HG03439 (cell line): ENCODE data around the gene HEXIM1.

Source experiments
- ATAC-seq: cut with Tn5 transposase; IDR thresholded peaks from one replicate; pipeline ENCODE4 v1.9.1; 2021; ENCODE audit warnings: mild to moderate bottlenecking, moderate library complexity; ENCODE audit not compliant: unreplicated experiment

The HEXIM1 gene

GRCh38 chr17:45145035-45145389 is 3.3 kb upstream of the HEXIM1 start:
- ATAC-seq, result no peak

- no peak for ATAC-seq
These were observed 2.1 kb upstream of the HEXIM1 start for GRCh38 chr17:45146166-45146565.

- no peak for ATAC-seq
These were observed 1.7 kb upstream of the HEXIM1 start for GRCh38 chr17:45146592-45146889.

GRCh38 chr17:45146890-45147580 is 1.2 kb upstream of the HEXIM1 start:
- no peak for ATAC-seq

- no peak for ATAC-seq
These were observed 593 bp upstream of the HEXIM1 start for GRCh38 chr17:45147581-45148182.

- ATAC-seq, result peak; percentile 35
These were observed 878 bp downstream of the HEXIM1 start for GRCh38 chr17:45149037-45149668.

- no peak for ATAC-seq
These were observed 1.7 kb downstream of the HEXIM1 start for GRCh38 chr17:45149669-45150664.

- ATAC-seq, result no peak
These were observed 2.9 kb downstream of the HEXIM1 start for GRCh38 chr17:45150911-45151809.

GRCh38 chr17:45155029-45155428 is 6.8 kb downstream of the HEXIM1 start:
- no peak for ATAC-seq

- no peak for ATAC-seq
These were observed 7.2 kb downstream of the HEXIM1 start for GRCh38 chr17:45155483-45155882.

GRCh38 chr17:45156242-45156641 is 8.0 kb downstream of the HEXIM1 start:
- ATAC-seq, result no peak

- ATAC-seq, result peak; percentile 23
These were observed 12.4 kb downstream of the HEXIM1 start for GRCh38 chr17:45160447-45161287.

GRCh38 chr17:45161288-45162024 is 13.2 kb downstream of the HEXIM1 start, which contains the start of gene HEXIM2:
Gene HEXIM2, plus strand, starts transcription at chr17:45161875. Its CDS starts 919 bp downstream, at chr17:45162794.
- ATAC-seq, result peak; percentile 90

GRCh38 chr17:45162025-45162687 is 13.9 kb downstream of the HEXIM1 start:
- ATAC-seq, result no peak

GRCh38 chr17:45164734-45165269 is 16.5 kb downstream of the HEXIM1 start:
- no peak for ATAC-seq

- ATAC-seq, result no peak
These were observed 20.9 kb downstream of the HEXIM1 start for GRCh38 chr17:45168991-45169752.

- no peak for ATAC-seq
These were observed 22.1 kb downstream of the HEXIM1 start for GRCh38 chr17:45170280-45170930.
